SU-DHL-6 (cell line): Measurements from ENCODE around the gene ZNF142.

Source experiments
- H2AFZ ChIP-seq: fragments of 200-600 bp; sonication (generic); 2 replicates; pipeline ENCODE4 v1.6.1; 2014; ENCODE audit warnings: low read depth, mild to moderate bottlenecking, moderate library complexity, mixed read lengths, antibody characterized with exemption, low read length; ENCODE audit not compliant: severe bottlenecking
- H3F3A ChIP-seq: fragments of 200-600 bp; shearing (Covaris generic); 2 replicates; pipeline ENCODE4 v1.6.0; 2016; ENCODE audit warnings: antibody characterized with exemption, mild to moderate bottlenecking; ENCODE audit not compliant: insufficient read depth
- H3K27ac ChIP-seq: fragments of 200-600 bp; sonication (generic); 2 replicates; pipeline ENCODE4 v1.5.1; 2016; ENCODE audit warnings: low read depth, mild to moderate bottlenecking, low read length, moderate library complexity, mixed read lengths
- H3K27me3 ChIP-seq: fragments of 200-600 bp; sonication (generic), shearing (Covaris generic); 2 replicates; pipeline ENCODE4 v1.6.0; 2014; ENCODE audit warnings: mild to moderate bottlenecking, low read length
- H3K36me3 ChIP-seq: fragments of 200-600 bp; sonication (generic); 2 replicates; pipeline ENCODE4 v1.6.1; 2014; ENCODE audit warnings: mild to moderate bottlenecking, low read length, mixed read lengths
- H3K4me2 ChIP-seq: fragments of 300-600, 200-600 bp; shearing (Covaris generic), sonication (generic); 2 replicates; pipeline ENCODE4 v1.6.0; 2014; ENCODE audit warnings: low read length, low read depth, mild to moderate bottlenecking; ENCODE audit not compliant: poor library complexity, severe bottlenecking
- H3K4me3 ChIP-seq: fragments of 200-600 bp; sonication (generic); 2 replicates; pipeline ENCODE4 v1.5.1; 2014; ENCODE audit warnings: antibody characterized with exemption, low read length, mild to moderate bottlenecking, mixed read lengths; ENCODE audit not compliant: insufficient read depth, poor library complexity, severe bottlenecking
- H3K79me2 ChIP-seq: fragments of 200-600 bp; sonication (generic); 2 replicates; pipeline ENCODE4 v1.6.1; 2014; ENCODE audit warnings: mild to moderate bottlenecking, low read length, moderate library complexity; ENCODE audit not compliant: insufficient read depth
- H3K9ac ChIP-seq: fragments of 200-600 bp; sonication (generic); 2 replicates; pipeline ENCODE4 v1.7.0; 2014; ENCODE audit warnings: mild to moderate bottlenecking, low read length
- H3K9me2 ChIP-seq: fragments of 200-600 bp; sonication (generic); replicated peaks from 2 replicates; pipeline ENCODE4 v1.6.1; 2014; ENCODE audit warnings: low read length; ENCODE audit not compliant: insufficient read depth
- H3K9me3 ChIP-seq: fragments of 200-600 bp; sonication (generic); 2 replicates; pipeline ENCODE4 v1.6.1; 2014; ENCODE audit warnings: low read length, mixed read lengths; ENCODE audit not compliant: insufficient read depth
- H4K20me1 ChIP-seq: fragments of 200-600 bp; sonication (generic); 2 replicates; pipeline ENCODE4 v1.6.1; 2014; ENCODE audit warnings: low read depth, mild to moderate bottlenecking, antibody characterized with exemption, low read length, moderate library complexity, mixed read lengths
- EZH2phosphoT487 ChIP-seq: fragments of 200-600 bp; sonication (generic), shearing (Covaris generic); conservative IDR thresholded peaks from 2 replicates; pipeline ENCODE4 v1.6.1; 2018; ENCODE audit warnings: mild to moderate bottlenecking, antibody characterized with exemption, low read length, moderate library complexity, mixed read lengths
- TF ChIP-seq, protein P1 (sequence below): fragments of 200-600 bp; sonication (generic); IDR thresholded peaks from one replicate; pipeline ENCODE4 v1.5.1; 2017; ENCODE audit warnings: antibody characterized with exemption, mild to moderate bottlenecking, low read length, moderate library complexity; ENCODE audit not compliant: insufficient read depth, poor library complexity, severe bottlenecking

The ZNF142 gene

DNA sequence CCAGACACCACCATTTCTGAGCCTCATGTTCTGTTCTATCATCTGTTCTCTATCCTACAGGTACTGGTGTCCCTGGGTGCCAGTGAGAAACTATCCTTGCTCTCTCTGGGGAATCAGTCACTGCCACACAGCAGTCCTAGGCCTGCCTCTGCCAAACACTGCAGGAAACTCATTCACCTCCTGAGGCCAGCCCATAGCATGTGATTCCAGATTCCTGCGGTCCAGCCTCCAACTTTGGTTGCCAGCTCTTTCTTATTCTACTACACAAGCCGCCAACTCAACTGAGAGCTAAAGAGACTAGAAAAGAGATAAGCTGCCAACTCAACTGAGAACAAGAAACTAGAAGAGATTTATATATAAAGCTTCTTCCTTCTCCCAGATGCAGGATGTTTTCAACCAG is 42.4 kb upstream of the ZNF142 start:
- Histone ChIP-seq H4K20me1 (no peaks in the 10 kb centered on the region), H3K9ac (no peak overlapping the region), H3K4me2 (no peak overlapping the region), H3K4me3 (no peak overlapping the region), H3K36me3 (no peaks in the 10 kb centered on the region), H3K9me3 (no peaks in the 10 kb centered on the region), H3K79me2 (no peaks in the 10 kb centered on the region), H3K27me3 (no peaks in the 10 kb centered on the region), H3F3A (no peaks in the 10 kb centered on the region), H2AFZ (no peak overlapping the region), H3K9me2 (no peaks in the 10 kb centered on the region), H3K27ac (no peak overlapping the region)
- TF ChIP-seq, protein P1, sequence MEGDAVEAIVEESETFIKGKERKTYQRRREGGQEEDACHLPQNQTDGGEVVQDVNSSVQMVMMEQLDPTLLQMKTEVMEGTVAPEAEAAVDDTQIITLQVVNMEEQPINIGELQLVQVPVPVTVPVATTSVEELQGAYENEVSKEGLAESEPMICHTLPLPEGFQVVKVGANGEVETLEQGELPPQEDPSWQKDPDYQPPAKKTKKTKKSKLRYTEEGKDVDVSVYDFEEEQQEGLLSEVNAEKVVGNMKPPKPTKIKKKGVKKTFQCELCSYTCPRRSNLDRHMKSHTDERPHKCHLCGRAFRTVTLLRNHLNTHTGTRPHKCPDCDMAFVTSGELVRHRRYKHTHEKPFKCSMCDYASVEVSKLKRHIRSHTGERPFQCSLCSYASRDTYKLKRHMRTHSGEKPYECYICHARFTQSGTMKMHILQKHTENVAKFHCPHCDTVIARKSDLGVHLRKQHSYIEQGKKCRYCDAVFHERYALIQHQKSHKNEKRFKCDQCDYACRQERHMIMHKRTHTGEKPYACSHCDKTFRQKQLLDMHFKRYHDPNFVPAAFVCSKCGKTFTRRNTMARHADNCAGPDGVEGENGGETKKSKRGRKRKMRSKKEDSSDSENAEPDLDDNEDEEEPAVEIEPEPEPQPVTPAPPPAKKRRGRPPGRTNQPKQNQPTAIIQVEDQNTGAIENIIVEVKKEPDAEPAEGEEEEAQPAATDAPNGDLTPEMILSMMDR: no peak
- TF ChIP-seq EZH2phosphoT487: no peak

DNA sequence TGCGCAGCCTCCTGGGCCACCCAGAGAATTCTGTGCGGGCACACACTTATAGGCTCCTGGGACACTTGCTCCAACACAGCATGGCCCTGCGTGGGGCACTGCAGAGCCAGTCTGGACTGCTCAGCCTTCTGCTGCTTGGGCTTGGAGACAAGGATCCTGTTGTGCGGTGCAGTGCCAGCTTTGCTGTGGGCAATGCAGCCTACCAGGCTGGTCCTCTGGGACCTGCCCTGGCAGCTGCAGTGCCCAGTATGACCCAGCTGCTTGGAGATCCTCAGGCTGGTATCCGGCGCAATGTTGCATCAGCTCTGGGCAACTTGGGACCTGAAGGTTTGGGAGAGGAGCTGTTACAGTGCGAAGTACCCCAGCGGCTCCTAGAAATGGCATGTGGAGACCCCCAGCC is 39.5 kb upstream of the ZNF142 start:
- Histone ChIP-seq H3K79me2 (no peaks in the 10 kb centered on the region), H3K27ac (no peak overlapping the region), H3F3A (no peaks in the 10 kb centered on the region), H3K9me2 (no peaks in the 10 kb centered on the region), H3K4me2 (no peak overlapping the region), H3K9ac (no peak overlapping the region), H3K36me3 (no peaks in the 10 kb centered on the region), H2AFZ (no peak overlapping the region), H3K4me3 (no peak overlapping the region), H3K27me3 (no peaks in the 10 kb centered on the region), H4K20me1 (no peaks in the 10 kb centered on the region), H3K9me3 (no peaks in the 10 kb centered on the region)
- no peak for TF ChIP-seq EZH2phosphoT487
- TF ChIP-seq, protein P1: no peak

DNA sequence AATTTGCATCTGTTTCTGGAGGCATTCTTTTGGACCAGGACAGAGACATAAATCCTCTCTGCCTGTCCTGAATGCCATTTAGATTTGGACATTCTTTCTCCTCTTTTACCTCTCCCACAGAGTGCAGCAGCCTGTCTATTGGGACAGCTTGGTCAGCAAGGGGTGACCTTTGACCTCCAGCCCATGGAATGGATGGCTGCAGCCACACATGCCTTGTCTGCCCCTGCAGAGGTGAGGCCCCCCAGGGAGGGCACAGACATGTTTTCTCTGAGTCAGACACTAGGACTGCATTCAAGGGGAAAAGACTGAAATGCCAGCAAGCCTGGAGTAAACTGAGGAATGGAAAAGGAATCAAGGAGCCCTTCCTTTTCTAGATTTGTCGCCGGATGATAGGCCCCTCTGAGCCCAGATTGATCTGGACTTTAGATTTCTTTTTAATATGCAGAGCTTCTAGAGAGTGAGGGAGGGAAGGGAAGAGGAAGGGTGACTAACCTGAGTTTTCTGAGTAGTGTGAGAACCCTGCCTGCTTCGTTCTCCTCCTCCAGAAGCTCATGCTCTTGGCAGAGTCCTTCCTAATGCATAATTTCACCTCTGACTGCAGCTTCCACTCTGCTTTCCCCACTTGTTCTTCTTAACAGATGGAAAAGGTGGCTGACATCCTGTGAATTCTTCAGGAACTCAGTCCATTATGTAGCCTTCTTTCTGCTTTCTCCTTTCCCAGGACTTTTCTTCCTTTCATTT is 35.2 kb upstream of the ZNF142 start:
- Histone ChIP-seq H3K36me3 (no peaks in the 10 kb centered on the region), H3K9ac (no peak overlapping the region), H4K20me1 (no peaks in the 10 kb centered on the region), H3K27me3 (no peaks in the 10 kb centered on the region), H3K9me3 (no peaks in the 10 kb centered on the region), H3K4me2 (no peak overlapping the region), H3K9me2 (no peaks in the 10 kb centered on the region), H3K27ac (no peak overlapping the region), H3F3A (no peaks in the 10 kb centered on the region), H3K4me3 (no peak overlapping the region), H3K79me2 (no peaks in the 10 kb centered on the region), H2AFZ (no peak overlapping the region)
- TF ChIP-seq, protein P1: no peak
- TF ChIP-seq EZH2phosphoT487: no peak
